NCI-H774 (cell line): ENCODE measurements around the gene MARK4.
"Not testable (repeated sequence)": the region's sequence is repeated elsewhere in the genome, so short reads cannot be mapped to it uniquely, and the experiment has no call there.

Source experiments
- DNase-seq: peaks from one replicate; lab custom pipeline; 2025; lab: John Stamatoyannopoulos, UW

MARK4 gene

GRCh38 chr19:45305421-45305820, 54.4 kb downstream of the MARK4 start:
- DNase-seq, result no peak

- no peak for DNase-seq
Measured at GRCh38 chr19:45306040-45306439, 55.0 kb downstream of the MARK4 start.

GRCh38 chr19:45306518-45307027, 55.5 kb downstream of the MARK4 start:
- DNase-seq, result peak; percentile 83

- DNase-seq, result no peak
Measured at GRCh38 chr19:45307361-45307760, 56.3 kb downstream of the MARK4 start.

- DNase-seq, result not testable (repeated sequence)
Measured at GRCh38 chr19:45309322-45309721, 58.3 kb downstream of the MARK4 start.

- no peak for DNase-seq
Measured at GRCh38 chr19:45311621-45312020, 60.5 kb downstream of the MARK4 start.

- not testable (repeated sequence) for DNase-seq
Measured at GRCh38 chr19:45312285-45312684, 61.2 kb downstream of the MARK4 start.

- DNase-seq, result no peak
Measured at GRCh38 chr19:45314708-45315245, 63.7 kb downstream of the MARK4 start.

GRCh38 chr19:45315304-45315703, 64.2 kb downstream of the MARK4 start:
- DNase-seq, result no peak

- DNase-seq, result no peak
Measured at GRCh38 chr19:45320997-45321775, 70.1 kb downstream of the MARK4 start.

GRCh38 chr19:45321848-45322247, 70.8 kb downstream of the MARK4 start:
- no peak for DNase-seq

- no peak for DNase-seq
Measured at GRCh38 chr19:45322311-45322710, 71.2 kb downstream of the MARK4 start.

- DNase-seq, result no peak
Measured at GRCh38 chr19:45322744-45323281, 71.7 kb downstream of the MARK4 start, which contains the start of gene CKM. Gene CKM (minus strand): TSS chr19:45322875. CDS start chr19:45319713, 3,162 bp downstream.

- no peak for DNase-seq
Measured at GRCh38 chr19:45323671-45324081, 72.6 kb downstream of the MARK4 start.

GRCh38 chr19:45324349-45324907, 73.4 kb downstream of the MARK4 start:
- DNase-seq, result no peak

- DNase-seq, result no peak
Measured at GRCh38 chr19:45327404-45328143, 76.5 kb downstream of the MARK4 start.

GRCh38 chr19:45331411-45331810, 80.3 kb downstream of the MARK4 start:
- peak; percentile 71 for DNase-seq

- no peak for DNase-seq
Measured at GRCh38 chr19:45333609-45334303, 82.7 kb downstream of the MARK4 start.

GRCh38 chr19:45334881-45335280, 83.8 kb downstream of the MARK4 start:
- not testable (repeated sequence) for DNase-seq

- DNase-seq, result no peak
Measured at GRCh38 chr19:45336696-45337251, 85.7 kb downstream of the MARK4 start.

- no peak for DNase-seq
Measured at GRCh38 chr19:45339629-45340028, 88.6 kb downstream of the MARK4 start.
